ENCODE results near the gene GGNBP2. TPM values are rescaled to one million over a fixed set of nuclear protein-coding genes. Genes with fewer than 3 reads are reported as not detected.

The GGNBP2 gene
- total and polyA plus RNA-seq, 2 donors (not counting 1 experiment from before 2014, with no cell fraction given): 77.0 to 81.9 TPM

- no peaks in the 10 kb centered on the region for H3K79me2 ChIP-seq (ENCODE audit: control insufficient read depth, insufficient read depth, low read length)
- H2AFZ ChIP-seq (ENCODE audit: low read length): no peak overlapping the region
- no peak overlapping the region for H3K9ac ChIP-seq (ENCODE audit: insufficient read depth, low read length)
- H3K27me3 ChIP-seq (ENCODE audit: control insufficient read depth, insufficient read depth, low read length): no peaks in the 10 kb centered on the region
- TF ChIP-seq EZH2 (IDR thresholded peaks at IDR 0.05; ENCODE audit: low read length, missing control alignments): no peak
- no peak for TF ChIP-seq CTCF (conservative IDR thresholded peaks at IDR 0.05 in 1 of 2, IDR thresholded peaks at IDR 0.05 in 1 of 2; ENCODE audit: low read depth in 1 of 2, low read length in 2 of 2)
- no peak overlapping the region for H3K4me3 ChIP-seq (replicated peaks in 1 of 4; ENCODE audit: control extremely low read depth in 1 of 4, insufficient read depth in 1 of 4, low read depth in 3 of 4, low read length in 4 of 4)
- H4K20me1 ChIP-seq (ENCODE audit: control insufficient read depth, extremely low read depth, insufficient read depth, low read length): no peaks in the 10 kb centered on the region
- H3K9me3 ChIP-seq (ENCODE audit: control insufficient read depth, insufficient read depth, low read depth, low read length): no peaks in the 10 kb centered on the region
- H3K4me1 ChIP-seq (ENCODE audit: control insufficient read depth, extremely low read depth, insufficient read depth, low read length): peaks cover 4% of the 10 kb centered on the region
- H3K4me2 ChIP-seq (ENCODE audit: extremely low read depth, insufficient read depth, low read length): no peak overlapping the region
- no peak overlapping the region for H3K27ac ChIP-seq (ENCODE audit: insufficient read depth, low read length)
- no peak for DNase-seq (ENCODE audit: low read depth in 2 of 2)
- H3K36me3 ChIP-seq (ENCODE audit: control insufficient read depth, insufficient read depth, low read length): no peaks in the 10 kb centered on the region
These were observed 68.4 kb downstream of the GGNBP2 start for GRCh38 chr17:36613155-36613554.

GRCh38 chr17:36614081-36614480, 69.4 kb downstream of the GGNBP2 start:
- H3K9me3 ChIP-seq (ENCODE audit: control insufficient read depth, insufficient read depth, low read depth, low read length): no peaks in the 10 kb centered on the region
- H3K27ac ChIP-seq (ENCODE audit: insufficient read depth, low read length): no peak overlapping the region
- no peak overlapping the region for H3K9ac ChIP-seq (ENCODE audit: insufficient read depth, low read length)
- no peak for TF ChIP-seq EZH2 (IDR thresholded peaks at IDR 0.05; ENCODE audit: low read length, missing control alignments)
- TF ChIP-seq CTCF (conservative IDR thresholded peaks at IDR 0.05 in 1 of 2, IDR thresholded peaks at IDR 0.05 in 1 of 2; ENCODE audit: low read depth in 1 of 2, low read length in 2 of 2): no peak
- no peak for DNase-seq (ENCODE audit: low read depth in 2 of 2)
- H3K4me3 ChIP-seq (replicated peaks in 1 of 4; ENCODE audit: control extremely low read depth in 1 of 4, insufficient read depth in 1 of 4, low read depth in 3 of 4, low read length in 4 of 4): no peak overlapping the region
- H3K4me2 ChIP-seq (ENCODE audit: extremely low read depth, insufficient read depth, low read length): no peak overlapping the region
- no peak overlapping the region for H2AFZ ChIP-seq (ENCODE audit: low read length)
- H3K36me3 ChIP-seq (ENCODE audit: control insufficient read depth, insufficient read depth, low read length): no peaks in the 10 kb centered on the region
- no peaks in the 10 kb centered on the region for H4K20me1 ChIP-seq (ENCODE audit: control insufficient read depth, extremely low read depth, insufficient read depth, low read length)
- H3K79me2 ChIP-seq (ENCODE audit: control insufficient read depth, insufficient read depth, low read length): no peaks in the 10 kb centered on the region
- no peaks in the 10 kb centered on the region for H3K27me3 ChIP-seq (ENCODE audit: control insufficient read depth, insufficient read depth, low read length)
- H3K4me1 ChIP-seq (ENCODE audit: control insufficient read depth, extremely low read depth, insufficient read depth, low read length): peaks cover 3% of the 10 kb centered on the region

- no peaks in the 10 kb centered on the region for H3K79me2 ChIP-seq (ENCODE audit: control insufficient read depth, insufficient read depth, low read length)
- H3K4me3 ChIP-seq (replicated peaks in 1 of 4; ENCODE audit: control extremely low read depth in 1 of 4, insufficient read depth in 1 of 4, low read depth in 3 of 4, low read length in 4 of 4): no peak overlapping the region
- DNase-seq (ENCODE audit: low read depth in 2 of 2): no peak
- H3K4me2 ChIP-seq (ENCODE audit: extremely low read depth, insufficient read depth, low read length): no peak overlapping the region
- no peaks in the 10 kb centered on the region for H4K20me1 ChIP-seq (ENCODE audit: control insufficient read depth, extremely low read depth, insufficient read depth, low read length)
- TF ChIP-seq EZH2 (IDR thresholded peaks at IDR 0.05; ENCODE audit: low read length, missing control alignments) (no peak), CTCF (conservative IDR thresholded peaks at IDR 0.05 in 1 of 2, IDR thresholded peaks at IDR 0.05 in 1 of 2; ENCODE audit: low read depth in 1 of 2, low read length in 2 of 2) (no peak)
- H3K9me3 ChIP-seq (ENCODE audit: control insufficient read depth, insufficient read depth, low read depth, low read length): no peaks in the 10 kb centered on the region
- no peaks in the 10 kb centered on the region for H3K36me3 ChIP-seq (ENCODE audit: control insufficient read depth, insufficient read depth, low read length)
- no peak overlapping the region for H3K27ac ChIP-seq (ENCODE audit: insufficient read depth, low read length)
- H2AFZ ChIP-seq (ENCODE audit: low read length): no peak overlapping the region
- no peaks in the 10 kb centered on the region for H3K4me1 ChIP-seq (ENCODE audit: control insufficient read depth, extremely low read depth, insufficient read depth, low read length)
- no peaks in the 10 kb centered on the region for H3K27me3 ChIP-seq (ENCODE audit: control insufficient read depth, insufficient read depth, low read length)
- H3K9ac ChIP-seq (ENCODE audit: insufficient read depth, low read length): no peak overlapping the region
These were observed 70.2 kb downstream of the GGNBP2 start for GRCh38 chr17:36614933-36615332.

Measured in fibroblast of lung (primary cell).